Activated T-cell treated with anti-CD3 and anti-CD28 coated beads for 4 hours (primary cell): ENCODE data around the gene P3H3.

Source experiments
- DNase-seq: peaks from one replicate; pipeline ENCODE4 v3.0.0-alpha.2; 2020

The P3H3 gene, protein sequence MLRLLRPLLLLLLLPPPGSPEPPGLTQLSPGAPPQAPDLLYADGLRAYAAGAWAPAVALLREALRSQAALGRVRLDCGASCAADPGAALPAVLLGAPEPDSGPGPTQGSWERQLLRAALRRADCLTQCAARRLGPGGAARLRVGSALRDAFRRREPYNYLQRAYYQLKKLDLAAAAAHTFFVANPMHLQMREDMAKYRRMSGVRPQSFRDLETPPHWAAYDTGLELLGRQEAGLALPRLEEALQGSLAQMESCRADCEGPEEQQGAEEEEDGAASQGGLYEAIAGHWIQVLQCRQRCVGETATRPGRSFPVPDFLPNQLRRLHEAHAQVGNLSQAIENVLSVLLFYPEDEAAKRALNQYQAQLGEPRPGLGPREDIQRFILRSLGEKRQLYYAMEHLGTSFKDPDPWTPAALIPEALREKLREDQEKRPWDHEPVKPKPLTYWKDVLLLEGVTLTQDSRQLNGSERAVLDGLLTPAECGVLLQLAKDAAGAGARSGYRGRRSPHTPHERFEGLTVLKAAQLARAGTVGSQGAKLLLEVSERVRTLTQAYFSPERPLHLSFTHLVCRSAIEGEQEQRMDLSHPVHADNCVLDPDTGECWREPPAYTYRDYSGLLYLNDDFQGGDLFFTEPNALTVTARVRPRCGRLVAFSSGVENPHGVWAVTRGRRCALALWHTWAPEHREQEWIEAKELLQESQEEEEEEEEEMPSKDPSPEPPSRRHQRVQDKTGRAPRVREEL

DNA sequence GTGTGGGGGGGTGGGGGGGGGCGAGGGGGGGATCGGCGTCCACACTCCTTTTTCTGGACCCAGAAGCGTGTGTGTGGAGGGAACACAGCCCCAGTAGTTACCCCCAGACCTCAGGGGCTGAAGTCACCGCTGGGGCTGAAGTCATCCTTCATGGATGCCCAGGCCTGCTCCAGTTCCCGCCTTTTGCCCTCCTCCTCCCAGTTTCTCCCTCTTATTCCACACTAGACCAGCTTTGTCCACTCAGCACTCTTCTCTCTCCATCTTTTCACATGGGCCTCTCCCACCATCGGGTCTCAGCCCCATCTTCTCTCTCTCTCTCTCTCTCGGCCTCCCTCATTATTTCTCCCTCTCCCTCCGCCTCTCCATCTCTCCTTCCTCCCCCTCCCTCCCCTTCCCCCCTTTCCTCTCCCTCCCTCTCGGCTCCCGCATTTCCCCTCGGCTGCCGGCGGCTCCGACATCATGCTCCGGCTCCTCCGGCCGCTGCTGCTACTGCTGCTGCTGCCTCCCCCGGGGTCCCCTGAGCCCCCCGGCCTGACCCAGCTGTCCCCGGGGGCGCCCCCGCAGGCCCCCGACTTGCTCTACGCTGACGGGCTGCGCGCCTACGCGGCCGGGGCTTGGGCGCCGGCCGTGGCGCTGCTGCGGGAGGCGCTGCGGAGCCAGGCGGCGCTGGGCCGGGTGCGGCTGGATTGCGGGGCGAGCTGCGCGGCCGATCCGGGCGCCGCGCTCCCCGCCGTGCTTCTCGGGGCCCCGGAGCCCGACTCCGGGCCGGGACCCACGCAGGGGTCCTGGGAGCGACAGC lies at the start of gene P3H3:
Gene P3H3, plus strand, starts transcription at position 426 of the 799 bp plus-strand sequence. Its CDS starts 34 bp downstream, at position 460.
- DNase-seq, result no peak

DNA sequence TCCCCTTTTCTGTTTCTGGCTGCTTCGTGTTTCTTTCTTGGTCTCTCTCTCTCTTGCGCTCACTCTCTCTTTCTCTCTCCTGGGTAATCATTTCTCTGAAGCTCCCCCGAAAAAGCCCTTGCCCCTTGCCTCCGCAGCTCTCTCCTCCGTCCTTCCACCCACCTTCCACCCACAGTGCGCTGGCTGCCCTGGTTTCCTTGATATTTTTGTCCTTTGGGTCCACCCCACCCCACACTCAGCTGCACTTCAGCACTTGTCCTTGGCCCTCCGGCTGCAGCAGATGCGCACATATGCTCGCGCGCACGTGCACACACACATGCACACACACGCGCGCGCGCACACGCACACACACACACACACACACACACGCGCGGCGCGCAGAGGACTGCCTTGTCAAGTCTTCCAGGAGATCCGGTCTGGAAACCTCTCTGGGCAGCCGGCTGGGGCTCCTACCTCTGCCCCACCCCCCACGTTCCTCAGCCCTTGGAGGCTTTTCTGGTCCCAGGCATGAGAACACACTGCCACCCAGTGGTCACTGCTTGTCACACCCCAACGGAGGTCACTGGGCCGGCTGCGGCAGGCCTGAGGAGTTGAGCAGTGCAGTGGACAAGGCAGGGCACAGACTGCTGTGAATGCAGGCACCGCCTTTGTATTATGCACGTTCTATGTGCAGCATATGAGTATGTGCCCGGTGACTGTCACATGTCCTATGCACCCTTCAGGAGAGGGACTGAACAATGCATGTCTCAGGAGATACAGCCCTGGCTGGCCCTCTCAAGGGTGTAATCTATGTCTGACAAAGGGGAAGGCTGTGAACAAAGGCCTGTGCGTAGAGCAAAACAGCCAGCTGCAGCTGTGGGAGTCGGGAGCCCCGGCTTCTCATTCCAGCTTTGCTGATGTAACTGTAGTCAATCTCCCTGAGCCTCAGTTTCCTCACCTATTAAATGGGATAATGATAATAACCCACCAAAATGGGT lies 49.3 kb upstream of the P3H3 start:
- DNase-seq, result peak; percentile 87

DNA sequence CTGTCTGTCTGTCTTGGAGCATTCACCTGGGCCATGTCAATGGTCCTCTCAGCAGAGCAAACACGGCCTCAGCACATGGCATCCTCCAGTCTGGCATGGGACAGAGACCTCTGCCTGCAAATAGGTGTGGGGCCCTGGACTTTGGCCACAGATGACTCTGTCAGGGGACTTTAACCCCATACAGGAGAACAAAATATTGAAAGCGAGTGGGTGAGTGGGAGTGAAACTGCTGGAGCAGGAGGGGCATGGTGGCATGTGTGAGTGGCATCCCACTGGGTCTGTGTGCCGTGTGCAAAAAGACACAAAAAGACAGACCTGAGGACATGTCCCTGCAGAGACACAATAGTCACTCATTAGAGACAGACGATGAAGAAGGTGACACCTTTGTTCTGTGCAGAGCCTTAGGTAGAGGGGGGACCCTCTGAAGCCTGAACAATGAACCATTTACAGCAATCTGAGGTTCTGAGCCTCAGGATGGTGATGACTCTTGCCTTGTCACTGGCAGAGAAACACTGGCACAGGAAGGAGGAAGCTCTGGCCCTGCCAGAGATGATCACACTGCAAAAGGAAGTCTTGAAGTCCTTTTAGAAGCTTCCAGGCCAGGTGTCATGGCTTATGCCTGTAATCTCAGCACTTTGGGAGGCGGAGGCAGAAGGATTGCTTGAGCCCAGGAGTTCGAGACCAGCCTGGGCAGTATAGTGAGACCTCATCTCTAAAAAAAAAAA lies 48.3 kb upstream of the P3H3 start:
- no peak for DNase-seq

DNA sequence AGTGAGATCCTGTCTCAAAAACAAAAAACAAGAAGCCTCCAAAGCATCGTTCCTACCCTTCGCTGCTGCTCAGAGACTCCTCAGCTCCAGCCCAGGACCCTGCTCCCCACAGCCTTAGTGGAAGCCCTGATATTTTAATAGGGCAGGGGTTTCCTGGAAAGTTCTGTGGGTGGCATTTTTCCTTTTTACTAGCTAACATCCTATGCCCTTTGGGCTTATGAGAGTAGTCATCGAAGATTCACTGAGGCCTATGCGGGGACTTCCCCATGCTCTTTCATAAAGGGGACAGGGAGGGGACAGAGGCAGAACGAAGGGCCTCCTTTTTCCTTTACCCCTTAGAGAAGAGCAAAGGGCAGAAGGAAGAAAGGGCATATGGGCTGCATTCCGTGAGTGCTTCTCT lies 47.6 kb upstream of the P3H3 start:
- no peak for DNase-seq

DNA sequence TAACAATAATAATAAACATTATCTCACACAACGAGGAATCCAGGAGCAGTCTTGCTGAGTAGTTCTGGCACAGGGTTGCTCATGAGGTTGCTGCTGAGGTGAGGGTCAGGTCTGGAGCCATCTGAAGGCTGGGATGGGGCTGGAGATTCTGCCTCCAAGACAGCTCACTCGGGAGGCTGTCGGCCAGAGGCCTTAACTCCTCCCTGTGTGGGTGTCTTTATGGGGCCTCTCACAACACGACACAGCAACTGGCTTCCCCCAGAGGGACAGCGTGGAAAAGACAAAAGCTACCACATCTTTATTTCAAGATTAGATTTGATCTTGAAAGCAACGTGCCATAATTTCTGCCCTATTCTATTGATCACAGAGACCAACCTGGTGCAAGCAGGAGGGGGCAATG lies 46.1 kb upstream of the P3H3 start:
- DNase-seq, result no peak

DNA sequence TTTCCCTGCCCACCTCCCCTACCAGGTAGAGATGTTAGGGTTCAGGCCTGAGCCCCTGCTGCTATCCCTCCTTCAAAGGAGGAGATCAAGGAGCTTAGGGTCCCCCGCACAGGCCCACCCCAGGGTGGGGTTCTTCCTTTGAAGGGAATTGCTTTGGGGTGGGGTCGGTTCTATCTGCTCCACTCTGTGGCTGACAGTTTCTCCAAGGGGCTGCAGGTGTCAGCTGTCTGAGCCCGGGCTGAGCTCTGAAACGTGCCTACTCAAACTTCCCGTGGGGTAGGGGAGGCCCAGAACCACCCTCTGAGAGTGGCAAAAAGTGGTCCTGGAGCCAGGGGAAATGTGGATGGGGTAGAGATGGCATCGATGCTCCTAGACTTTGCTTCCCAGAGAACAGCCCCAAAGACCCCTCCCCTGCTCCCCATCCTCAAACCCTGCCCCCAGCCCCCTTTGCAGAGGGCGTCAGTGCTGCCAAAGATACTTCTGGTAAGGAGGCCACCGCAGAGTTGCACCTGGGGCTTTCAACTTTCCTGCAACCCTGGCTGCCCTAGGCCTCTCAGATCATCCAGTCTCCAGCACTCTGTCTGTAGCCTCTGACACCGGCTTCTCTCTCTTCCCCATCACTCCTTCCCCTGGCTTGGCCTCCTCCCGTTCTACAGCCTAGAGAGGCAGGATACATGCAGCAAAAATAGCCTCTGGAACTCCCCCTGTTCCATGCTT lies 45.2 kb upstream of the P3H3 start:
- DNase-seq, result no peak

DNA sequence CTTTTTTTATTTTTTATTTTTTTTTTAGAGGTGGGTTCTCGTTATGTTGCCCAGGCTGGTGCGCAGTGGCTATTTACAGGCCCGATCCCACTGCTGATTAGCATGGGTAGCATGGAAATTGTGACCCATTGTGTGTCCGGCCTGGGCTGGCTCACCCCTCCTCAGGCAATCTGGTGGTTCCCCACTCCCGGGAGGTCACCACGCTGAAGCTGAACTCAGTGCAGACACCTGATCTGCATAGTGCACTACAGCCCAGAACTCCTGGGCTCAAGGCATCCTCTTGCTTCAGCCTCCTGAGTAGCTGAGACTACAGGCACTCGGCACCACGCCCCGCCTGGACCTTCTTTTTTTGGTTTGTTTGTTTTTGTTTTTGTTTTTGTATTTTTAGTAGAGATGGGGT lies 44.4 kb upstream of the P3H3 start:
- DNase-seq, result no peak

DNA sequence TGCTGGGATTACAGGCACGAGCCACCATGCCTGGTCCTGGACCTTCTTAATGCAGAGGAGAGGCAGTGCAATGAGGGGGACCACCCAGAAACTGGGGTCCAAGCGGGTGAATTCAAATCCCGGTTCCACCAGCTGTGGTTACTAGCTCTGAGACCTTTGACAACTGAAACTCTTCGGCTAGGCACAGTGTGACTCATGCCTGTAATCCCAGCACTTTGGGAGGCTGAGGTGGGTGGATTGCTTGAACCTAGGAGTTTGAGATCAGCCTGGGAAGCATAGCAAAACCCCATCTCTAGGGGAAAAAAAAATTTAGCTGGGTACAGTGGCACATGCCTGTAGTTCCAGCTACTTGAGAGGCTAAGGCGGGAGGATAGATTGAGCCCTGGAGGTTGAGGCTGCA lies 43.9 kb upstream of the P3H3 start:
- no peak for DNase-seq

DNA sequence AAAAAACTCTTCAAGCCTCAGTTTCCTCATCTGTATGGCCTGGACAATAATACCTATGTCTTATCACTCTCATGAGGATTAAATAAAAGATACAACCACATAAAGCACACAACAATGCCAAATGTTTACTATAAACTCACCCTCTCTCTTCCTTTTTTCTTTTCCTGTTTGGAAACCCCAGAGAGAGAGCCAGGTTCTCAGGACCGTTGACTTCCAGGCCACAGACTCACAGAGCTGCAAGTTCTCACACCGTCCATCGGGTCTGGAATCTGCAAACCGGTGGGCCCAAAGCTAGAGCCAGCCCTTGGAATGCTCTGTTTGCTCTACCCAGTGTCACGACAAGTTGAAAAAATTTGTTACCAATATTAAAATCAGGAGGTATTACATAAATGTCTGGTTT lies 43.4 kb upstream of the P3H3 start:
- DNase-seq, result no peak

DNA sequence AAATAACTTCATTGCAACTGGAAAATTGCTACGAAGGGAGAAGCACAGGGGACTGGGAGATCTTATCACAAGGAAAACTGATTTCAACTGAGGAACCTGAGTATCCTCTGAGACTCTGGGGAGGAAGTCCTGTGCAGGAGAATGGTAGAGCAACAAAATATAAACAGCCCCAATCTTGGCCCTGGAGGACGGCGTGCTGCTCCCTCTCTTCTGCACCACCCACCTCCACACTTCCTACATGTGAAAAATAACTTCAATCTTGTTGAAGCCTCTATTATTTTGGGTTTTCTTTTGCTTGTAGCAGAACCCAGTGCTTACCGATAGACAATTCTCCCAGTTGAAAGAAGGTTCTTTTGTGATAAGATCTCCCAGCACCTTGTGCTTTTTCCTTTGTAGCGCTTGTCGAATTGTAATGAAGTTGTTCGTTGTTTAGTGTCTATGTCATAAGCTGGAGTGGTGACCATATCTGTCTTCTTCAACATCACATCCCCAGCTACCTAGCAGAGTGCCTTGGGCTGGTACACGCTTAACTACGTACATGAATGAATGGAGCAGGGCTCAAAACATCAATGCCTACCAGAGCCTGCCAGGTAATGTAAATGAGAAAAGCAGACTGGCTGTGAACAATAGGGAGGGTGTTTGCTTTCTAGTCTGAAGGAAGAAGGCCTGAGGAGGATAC lies 41.7 kb upstream of the P3H3 start:
- DNase-seq, result no peak

DNA sequence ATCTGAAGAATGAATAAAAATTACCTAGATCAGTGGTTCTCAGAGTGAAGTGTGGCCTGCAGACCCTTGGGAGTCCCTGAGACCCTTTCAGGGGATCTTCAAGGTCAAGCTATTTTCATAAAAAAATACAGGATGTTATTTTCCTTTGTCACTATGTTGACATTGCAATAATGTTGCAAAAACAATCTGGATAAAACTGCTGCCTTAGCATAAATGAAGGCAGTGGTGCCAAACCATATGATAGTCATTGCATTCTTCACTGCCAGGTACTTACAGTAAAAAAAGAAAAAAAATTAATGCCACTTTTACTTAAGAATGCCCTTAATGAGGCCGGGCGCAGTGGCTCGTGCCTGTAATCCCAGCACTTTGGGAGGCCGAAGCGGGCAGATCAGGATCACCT lies 40.9 kb upstream of the P3H3 start:
- DNase-seq, result no peak

DNA sequence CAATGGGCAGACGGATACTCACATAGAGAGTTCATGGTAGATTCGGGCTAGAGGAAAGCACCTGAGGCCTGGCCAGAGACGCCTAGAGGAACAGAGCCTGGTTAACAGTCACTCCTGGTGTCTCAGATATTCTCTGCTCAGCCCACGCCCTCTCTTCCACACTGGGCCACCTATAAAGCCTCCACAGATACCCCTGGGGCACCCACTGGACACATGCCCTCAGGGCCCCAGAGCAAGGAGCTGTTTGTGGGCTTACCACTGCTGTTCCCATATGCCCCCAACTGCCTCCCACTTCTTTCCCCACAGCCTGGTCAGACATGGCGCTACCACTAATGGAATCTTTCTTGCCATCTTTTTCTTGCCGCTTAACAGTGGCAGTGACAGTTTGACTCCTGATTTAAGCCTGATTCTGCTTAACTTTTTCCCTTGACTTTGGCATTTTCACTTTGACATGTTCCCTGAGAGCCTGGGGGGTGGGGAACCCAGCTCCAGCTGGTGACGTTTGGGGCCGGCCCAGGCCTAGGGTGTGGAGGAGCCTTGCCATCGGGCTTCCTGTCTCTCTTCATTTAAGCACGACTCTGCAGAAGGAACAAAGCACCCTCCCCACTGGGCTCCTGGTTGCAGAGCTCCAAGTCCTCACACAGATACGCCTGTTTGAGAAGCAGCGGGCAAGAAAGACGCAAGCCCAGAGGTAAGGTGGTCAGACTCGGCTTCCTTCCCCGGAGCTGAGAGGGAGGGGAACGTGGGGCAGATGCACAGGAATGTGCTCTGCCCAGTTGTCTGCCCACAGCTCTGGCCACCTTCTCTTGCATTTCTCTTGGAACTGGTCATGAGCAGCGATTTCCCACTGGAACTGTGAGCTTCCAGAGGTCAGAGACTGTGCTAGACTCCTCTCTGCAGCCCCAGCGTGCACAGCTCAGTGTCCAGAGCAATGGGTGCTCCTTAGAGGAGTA lies 39.0 kb upstream of the P3H3 start, which contains the start of gene CD4:
Gene CD4, plus strand, starts transcription at position 557 of the 953 bp plus-strand sequence. CDS start 10,611 bp downstream, outside the sequence.
- no peak for DNase-seq

DNA sequence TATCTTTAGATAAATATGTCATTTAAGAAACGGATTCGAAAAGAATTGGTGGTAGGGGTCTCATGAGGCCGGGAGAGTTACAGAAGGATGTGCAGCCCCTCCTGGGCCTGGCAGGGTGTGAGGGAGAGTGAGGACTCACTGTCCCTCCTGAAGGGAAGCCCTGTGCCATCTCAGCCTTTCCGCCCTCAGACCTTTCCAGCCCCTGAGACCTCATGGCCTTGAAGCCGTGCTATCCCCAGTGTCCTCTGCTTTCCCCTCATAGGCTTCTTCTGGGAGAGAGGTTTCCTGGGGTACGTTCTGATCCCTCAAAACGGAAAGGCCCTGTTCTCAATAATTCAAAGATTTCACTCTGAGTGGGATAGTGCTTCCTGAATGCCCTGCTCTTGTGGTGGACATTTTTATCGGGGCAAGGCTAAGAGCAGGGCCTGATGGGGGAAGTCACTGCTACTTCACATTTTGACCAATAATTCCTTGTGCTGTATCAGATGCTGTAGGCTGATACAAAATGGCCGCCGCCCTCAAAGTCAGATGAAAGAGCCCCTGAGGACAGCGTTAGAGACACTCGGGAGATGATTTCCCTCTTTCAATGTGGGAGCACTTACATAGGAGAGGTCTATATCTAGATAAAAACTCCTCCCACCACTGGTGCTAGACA lies 37.6 kb upstream of the P3H3 start:
- DNase-seq, result no peak

DNA sequence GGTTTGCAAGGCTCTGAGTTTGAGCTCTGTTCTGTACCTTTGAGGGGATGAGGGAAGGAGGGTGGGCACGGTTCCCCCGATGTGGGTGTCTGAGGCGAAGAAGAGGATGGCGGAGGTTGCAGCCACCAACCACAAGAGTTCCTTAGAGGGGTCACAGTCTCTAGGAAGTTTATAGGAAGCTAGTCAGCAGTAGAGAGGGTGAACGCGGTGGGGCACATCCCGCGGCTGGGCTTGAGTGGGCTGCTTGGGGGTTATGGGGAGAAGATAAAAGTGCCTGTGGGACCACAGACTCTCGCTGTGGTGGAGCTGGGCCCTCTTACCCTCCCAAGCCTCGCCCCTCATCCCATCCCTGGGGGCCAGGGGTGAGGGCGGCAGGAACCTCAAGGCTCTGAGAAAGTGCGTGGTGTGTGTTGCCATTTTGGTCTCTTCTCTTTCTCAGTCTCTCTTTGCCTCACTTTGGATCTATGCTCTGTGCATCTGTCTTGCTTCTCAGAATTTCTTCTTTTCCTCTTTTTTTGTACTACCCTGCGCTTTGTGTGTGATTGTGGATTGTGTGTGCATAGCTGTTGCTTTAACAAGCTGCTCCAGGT lies 36.2 kb upstream of the P3H3 start:
- DNase-seq, result no peak

DNA sequence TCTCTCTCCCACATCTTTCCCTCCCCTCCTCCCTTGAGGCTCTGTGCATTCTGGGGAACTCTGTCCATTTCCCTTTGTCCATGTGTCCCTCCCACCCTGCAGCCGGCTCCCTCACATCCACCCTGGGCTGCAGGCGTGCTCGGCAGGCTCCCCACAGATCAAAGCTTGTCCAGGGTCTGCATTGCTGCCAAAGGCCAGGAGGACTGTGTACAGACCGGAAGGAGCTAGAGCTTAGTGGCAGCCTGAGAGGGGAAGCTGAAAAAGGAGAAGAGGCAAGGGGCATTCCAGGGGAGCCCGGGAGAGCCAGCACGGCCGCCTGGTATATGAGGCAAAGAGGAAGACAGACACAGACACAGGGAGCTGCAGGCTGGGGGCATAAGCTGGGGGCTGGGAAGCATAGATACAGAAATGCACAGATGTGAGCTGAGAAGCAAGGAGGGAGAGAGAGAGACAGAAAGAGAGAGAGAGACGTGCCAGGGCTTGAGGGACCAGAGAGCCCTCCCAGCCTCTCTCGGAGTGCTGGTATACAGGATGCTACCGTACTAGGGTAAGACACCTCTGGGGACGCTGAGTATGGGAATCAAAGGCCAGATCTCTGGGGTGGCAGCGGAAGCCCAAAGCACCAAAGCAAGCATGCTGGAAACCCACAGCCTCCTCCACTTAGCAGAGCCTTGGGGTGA lies 35.5 kb upstream of the P3H3 start:
- DNase-seq, result no peak

DNA sequence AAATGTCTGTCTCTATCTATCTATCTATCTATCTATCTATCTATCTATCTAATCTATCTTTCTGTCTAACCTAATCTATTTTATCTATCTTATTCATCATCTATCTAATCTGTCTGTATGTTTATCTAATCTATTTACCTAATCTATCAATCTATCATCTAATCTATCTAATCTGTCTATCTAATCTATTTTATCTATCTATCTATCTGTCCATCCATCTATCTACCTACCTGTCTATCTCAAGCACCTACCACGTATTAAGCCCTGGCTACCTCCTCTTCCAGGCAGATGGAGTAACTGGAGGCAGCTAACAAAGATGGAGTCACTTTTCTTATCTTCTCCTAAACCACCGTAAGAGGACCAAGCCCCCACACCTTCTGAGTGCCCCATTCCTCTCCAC lies 33.1 kb upstream of the P3H3 start:
- no peak for DNase-seq

DNA sequence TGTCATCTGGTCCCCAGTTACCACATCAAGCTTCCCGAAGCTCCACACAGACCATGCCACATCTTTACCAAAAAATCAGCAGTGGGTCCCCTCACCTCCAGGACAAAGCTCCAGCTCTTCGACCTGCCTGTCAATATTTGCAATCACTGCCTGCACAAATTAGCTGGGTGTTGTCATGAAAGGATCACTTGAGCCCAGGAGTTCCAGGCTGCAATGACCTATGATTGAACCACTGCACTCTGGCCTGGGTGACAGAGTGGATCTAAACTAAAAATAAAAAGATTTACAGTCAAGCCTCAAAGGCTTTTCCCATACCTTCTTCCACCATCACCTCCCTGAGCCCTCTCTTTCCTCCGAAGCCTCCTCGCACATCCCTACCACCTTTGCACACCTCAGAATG lies 31.6 kb upstream of the P3H3 start:
- DNase-seq, result no peak
